Subcutaneous adipose tissue (tissue), 4 donors: ENCODE results near the gene USE1. TPM values are rescaled to one million over a fixed set of nuclear protein-coding genes. Genes with fewer than 3 reads are reported as not detected.

Source experiments
- total RNA-seq, 4 donors: library from RNA; depleted of rRNA; stranded (reverse); fragments of >200 nt; gene quantifications; one replicate each; pipeline ENCODE4 v1.1.0, GENCODE V29; 2016
- TF ChIP-seq, protein P1 (sequence below): fragments of 450-650 bp; IDR thresholded peaks from one replicate; pipeline ENCODE4 v1.5.1; 2016; ENCODE audit warnings: low read depth, mild to moderate bottlenecking, control low read depth, antibody characterized with exemption, moderate library complexity

The USE1 gene
- total RNA-seq, 4 donors from 2014 or later, result 20.5 to 31.3 (median 29.2) TPM

GRCh38 chr19:17195106-17195505, 20.1 kb upstream of the USE1 start:
- TF ChIP-seq, protein P1, sequence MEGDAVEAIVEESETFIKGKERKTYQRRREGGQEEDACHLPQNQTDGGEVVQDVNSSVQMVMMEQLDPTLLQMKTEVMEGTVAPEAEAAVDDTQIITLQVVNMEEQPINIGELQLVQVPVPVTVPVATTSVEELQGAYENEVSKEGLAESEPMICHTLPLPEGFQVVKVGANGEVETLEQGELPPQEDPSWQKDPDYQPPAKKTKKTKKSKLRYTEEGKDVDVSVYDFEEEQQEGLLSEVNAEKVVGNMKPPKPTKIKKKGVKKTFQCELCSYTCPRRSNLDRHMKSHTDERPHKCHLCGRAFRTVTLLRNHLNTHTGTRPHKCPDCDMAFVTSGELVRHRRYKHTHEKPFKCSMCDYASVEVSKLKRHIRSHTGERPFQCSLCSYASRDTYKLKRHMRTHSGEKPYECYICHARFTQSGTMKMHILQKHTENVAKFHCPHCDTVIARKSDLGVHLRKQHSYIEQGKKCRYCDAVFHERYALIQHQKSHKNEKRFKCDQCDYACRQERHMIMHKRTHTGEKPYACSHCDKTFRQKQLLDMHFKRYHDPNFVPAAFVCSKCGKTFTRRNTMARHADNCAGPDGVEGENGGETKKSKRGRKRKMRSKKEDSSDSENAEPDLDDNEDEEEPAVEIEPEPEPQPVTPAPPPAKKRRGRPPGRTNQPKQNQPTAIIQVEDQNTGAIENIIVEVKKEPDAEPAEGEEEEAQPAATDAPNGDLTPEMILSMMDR, result no peak

GRCh38 chr19:17196610-17197009, 18.5 kb upstream of the USE1 start:
- TF ChIP-seq, protein P1, result no peak

DNA sequence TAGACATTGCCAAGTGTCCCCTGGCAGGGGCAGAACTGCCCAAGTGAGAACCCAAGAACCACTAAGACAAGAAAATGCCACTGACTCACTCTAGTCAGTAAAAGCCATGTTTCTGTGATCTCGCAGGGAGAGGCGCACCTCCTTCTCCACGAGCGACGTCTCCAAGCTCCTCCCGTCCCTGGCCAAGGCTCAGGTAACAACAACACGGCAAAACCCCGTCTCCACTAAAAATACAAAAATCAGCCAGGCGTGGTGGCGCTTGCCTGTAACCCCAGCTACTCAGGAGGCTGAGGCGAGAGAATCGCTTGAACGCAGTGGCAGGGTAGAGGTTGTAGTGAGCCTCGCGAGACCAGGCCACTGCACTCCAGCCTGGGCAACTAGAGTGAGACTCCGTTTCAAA, 17.5 kb upstream of the USE1 start:
- TF ChIP-seq, protein P1, result no peak

DNA sequence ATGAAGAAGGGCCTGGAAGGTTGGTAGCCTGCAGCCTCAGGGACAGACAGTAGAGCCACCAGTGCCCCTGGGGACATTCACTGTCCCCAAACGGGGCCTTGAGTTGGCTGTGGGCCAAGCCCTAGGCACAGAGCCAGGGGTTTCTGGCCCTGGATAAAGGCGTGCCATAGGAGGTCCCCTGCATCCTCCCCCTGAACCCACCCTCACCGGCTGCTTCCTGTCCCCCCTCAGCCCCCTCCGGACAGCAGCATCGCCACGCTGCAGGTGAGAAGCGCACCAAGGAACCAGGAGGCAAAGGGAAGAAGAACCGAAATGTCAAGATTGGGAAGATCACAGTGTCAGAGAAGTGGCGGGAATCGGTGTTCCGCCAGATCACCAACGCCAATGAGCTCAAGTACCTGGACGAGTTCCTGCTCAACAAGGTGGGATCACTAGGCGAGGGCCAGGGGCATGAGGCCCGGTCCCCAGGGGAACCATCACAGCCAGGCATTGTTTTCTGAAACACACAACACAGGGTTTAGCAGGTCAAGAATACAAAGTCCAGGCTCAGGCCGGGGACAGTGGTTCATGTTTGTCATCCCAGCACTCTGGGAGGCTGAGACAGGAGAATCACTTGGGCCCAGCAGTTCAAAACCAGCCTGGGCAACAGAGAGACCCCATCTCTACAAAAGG, 14.6 kb upstream of the USE1 start:
- TF ChIP-seq, protein P1, result no peak

- TF ChIP-seq, protein P1, result no peak
Measured at GRCh38 chr19:17202249-17202648, 12.9 kb upstream of the USE1 start.

DNA sequence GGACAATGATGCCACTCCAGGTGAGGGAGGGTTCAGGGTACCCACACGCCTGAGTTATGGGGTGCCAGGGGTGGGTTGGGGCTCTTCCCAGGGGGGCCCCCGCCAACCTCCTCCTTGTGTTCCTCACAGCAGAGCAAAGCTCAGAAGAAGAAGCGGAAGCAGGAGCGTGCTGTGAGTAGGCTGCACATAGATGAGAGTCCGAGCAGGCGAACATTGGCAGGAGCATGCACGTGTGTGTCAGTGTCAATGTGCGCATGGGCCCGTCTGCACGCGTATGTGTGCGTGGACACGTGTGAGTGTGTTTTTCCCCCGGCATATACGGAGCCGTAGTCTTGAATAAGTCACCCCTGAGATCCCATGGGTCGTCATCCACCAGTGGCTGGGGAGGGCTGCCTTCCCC, 12.4 kb upstream of the USE1 start:
- TF ChIP-seq, protein P1, result no peak

GRCh38 chr19:17205237-17206140, 9.7 kb upstream of the USE1 start:
- TF ChIP-seq, protein P1, result no peak
